ENCODE measurements around the gene PGAP1.

PGAP1 gene

GRCh38 chr2:196952936-196953335, 26.4 kb upstream of the PGAP1 start:
- Histone ChIP-seq H3K4me3 (no peak overlapping the region), H3K27ac (no peak overlapping the region)
- TF ChIP-seq CTCF (IDR thresholded peaks at IDR 0.05): no peak
- DNase-seq (ENCODE audit: low spot score): no peak

GRCh38 chr2:196951973-196952372, 25.5 kb upstream of the PGAP1 start:
- no peak for TF ChIP-seq CTCF (IDR thresholded peaks at IDR 0.05)
- DNase-seq (ENCODE audit: low spot score): no peak
- no peak overlapping the region for H3K27ac ChIP-seq
- H3K4me3 ChIP-seq: no peak overlapping the region

- no peak for TF ChIP-seq CTCF (IDR thresholded peaks at IDR 0.05)
- no peak for DNase-seq (ENCODE audit: low spot score)
- Histone ChIP-seq H3K4me3 (no peak overlapping the region), H3K27ac (no peak overlapping the region)
Measured at GRCh38 chr2:196949116-196949515, 22.6 kb upstream of the PGAP1 start.

GRCh38 chr2:196944570-196944969, 18.1 kb upstream of the PGAP1 start:
- no peak for DNase-seq (ENCODE audit: low spot score)
- Histone ChIP-seq H3K27ac (no peak overlapping the region), H3K4me3 (no peak overlapping the region)
- no peak for TF ChIP-seq CTCF (IDR thresholded peaks at IDR 0.05)

DNA sequence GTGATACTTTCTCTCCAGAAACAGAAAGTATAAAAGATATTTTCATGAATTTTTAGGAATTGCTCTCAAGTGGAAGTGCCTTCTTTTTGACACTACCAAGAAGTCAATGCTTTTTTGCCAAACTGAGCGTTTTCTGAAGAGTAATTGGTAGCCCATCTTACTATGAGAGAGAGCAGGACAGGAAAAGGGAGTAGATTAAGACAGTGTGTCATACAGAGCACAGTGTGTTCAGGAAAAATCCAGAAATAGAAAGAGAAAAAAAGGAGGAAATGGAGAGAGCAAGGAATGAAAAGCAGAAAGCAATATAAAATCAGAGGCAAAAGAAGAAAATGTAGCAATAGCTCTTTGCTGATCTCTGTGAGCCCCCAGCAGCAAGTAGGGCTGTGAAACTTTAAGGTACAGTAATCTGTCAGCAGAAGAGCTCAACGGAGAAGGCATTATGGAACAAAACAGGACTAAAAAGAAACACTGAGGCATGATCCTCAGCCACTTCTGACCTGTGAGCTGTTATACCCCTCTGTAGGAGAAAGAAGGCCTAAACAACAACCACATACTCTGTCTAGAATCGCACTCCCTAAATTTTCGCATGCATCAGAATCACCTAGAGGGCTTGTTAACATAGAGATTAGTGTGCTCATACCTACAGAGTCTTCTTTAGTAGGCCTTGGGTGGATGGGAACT, 15.0 kb upstream of the PGAP1 start:
- Histone ChIP-seq H3K27ac (no peak overlapping the region), H3K4me3 (no peak overlapping the region)
- TF ChIP-seq CTCF (IDR thresholded peaks at IDR 0.05): no peak
- no peak for DNase-seq (ENCODE audit: low spot score)

DNA sequence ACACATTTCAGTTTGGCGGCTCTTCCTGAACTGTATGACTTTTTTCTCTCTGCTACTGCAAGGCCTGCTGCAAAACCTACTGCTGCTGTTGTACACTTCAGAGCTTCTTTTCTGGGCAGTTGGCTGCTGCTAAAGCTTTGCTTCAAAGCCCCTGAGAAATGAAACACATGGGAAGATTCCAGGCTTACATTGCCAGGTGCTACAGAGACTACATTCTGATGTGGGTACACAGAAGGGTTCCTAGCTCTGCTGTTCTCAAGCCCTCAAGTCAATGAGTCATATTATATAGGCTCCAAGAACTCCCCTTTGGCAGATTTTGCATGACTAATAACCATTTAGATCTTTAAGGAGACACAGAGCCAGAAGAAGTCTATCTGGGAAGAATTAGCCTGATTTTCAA, 12.9 kb upstream of the PGAP1 start:
- no peak for TF ChIP-seq CTCF (IDR thresholded peaks at IDR 0.05)
- Histone ChIP-seq H3K4me3 (no peak overlapping the region), H3K27ac (no peak overlapping the region)
- no peak for DNase-seq (ENCODE audit: low spot score)

DNA sequence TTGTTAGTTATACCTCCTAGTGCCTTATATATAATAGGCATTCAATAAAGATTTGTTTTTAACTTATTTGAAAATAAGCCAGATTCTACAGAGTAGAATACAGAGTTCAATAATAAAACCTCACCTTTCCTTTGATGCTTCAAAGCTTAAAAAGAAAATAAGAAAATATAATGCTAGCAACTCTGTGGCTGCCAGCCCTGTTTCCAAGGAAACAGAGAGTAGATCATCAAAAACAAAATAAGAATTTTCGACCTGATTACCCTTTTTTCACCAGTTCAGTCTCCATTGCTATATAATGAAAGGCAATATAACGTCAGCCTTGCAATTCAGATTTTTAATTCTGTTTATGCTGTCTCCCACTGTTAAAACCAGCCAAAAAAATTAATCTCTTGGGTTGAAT, 8.9 kb upstream of the PGAP1 start:
- no peak for DNase-seq (ENCODE audit: low spot score)
- Histone ChIP-seq H3K4me3 (no peak overlapping the region), H3K27ac (no peak overlapping the region)
- TF ChIP-seq CTCF (IDR thresholded peaks at IDR 0.05): no peak

Measured in coronary artery (tissue), 2 donors.